T-helper 1 cell treated with Interleukin-12 subunit alpha and Interleukin-12 subunit beta and Interleukin-4 antibody, amounts not matched to agents 30 ng/mL and 1 ng/mL, for 36 hours (primary cell): Measurements from ENCODE around the gene HSP90AA1. TPM values are rescaled to one million over a fixed set of nuclear protein-coding genes. Genes with fewer than 3 reads are reported as not detected.
"Not testable (repeated sequence)": the region's sequence is repeated elsewhere in the genome, so short reads cannot be mapped to it uniquely, and the experiment has no call there.

Experiments
- intact Hi-C: fragments of 100-400 bp; cut with micrococcal nuclease; formaldehyde crosslinking; loops from one replicate; pipeline ENCODE4 v1.15.1; 2024
- total RNA-seq: library from RNA; stranded (reverse); gene quantifications from 2 replicates; pipeline ENCODE4 v1.2.3, GENCODE V29; 2022

HSP90AA1 gene
- total RNA-seq, 1 donor from 2014 or later, result 595 TPM

- intact Hi-C loops, result no loop called here
Observed at GRCh38 chr14:102095231-102095870, 8.5 kb upstream of the HSP90AA1 start.

- intact Hi-C loops, result no loop called here
Observed at GRCh38 chr14:102094101-102094500, 7.3 kb upstream of the HSP90AA1 start.

- intact Hi-C loops, result no loop called here
Observed at GRCh38 chr14:102092806-102093205, 6.0 kb upstream of the HSP90AA1 start.

GRCh38 chr14:102090713-102091112 is 3.9 kb upstream of the HSP90AA1 start:
- intact Hi-C loops, result no loop called here

DNA sequence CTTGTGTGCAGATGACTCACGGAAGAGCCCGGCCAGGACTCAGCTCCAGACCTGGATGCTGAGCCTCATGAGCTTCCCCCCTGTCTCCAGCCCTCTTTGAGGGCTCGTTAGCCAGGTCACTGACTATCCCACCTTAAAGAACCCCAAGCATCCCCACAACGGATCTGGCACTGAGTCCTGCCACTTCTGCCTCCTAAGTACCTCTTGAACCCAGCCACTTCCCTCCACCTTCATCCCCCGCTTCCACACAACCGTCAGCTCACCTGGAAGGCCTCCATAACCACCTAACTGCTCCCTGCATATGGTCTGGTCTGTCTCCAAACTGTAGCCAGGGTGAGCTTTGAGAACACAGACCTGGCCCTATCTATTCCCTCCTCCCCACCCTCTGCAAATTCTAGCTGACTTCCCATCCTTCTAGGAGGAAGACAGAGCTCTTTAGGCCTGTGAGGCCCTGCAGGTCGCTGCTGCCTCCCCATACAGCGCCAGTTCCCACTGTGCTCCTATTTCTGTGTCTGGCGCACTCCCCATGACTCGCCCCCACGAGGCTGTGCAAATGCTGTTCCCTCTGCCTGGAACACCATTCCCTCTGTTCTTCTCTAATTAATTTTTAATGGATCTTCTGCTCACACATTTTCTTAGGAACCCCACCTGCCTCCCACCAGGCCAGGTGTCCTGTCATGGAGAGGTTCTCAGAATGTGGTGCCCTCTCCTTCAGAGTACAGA is 2.9 kb upstream of the HSP90AA1 start:
- intact Hi-C loops, result loop anchor here (5.0 to 10.0 kb wide), 3 partner anchors 273 to 425 kb away; partner anchors contain the start of genes CINP and TECPR2

- intact Hi-C loops, result loop anchor here (1.0 to 10.0 kb wide), 4 partner anchors 8 to 427 kb away; partner anchors contain the start of genes CINP and TECPR2
Observed at GRCh38 chr14:102088012-102088792, 1.4 kb upstream of the HSP90AA1 start.

- intact Hi-C loops, result loop anchor here (1.0 to 10.0 kb wide), 13 partner anchors 9 to 1247 kb away; partner anchors contain the start of genes CINP, DYNC1H1, EIF5 and RCOR1
Observed at GRCh38 chr14:102087762-102088011, 843 bp upstream of the HSP90AA1 start.

GRCh38 chr14:102086709-102086971 is 204 bp downstream of the HSP90AA1 start:
- intact Hi-C loops, result loop anchor here (1.0 to 10.0 kb wide), 9 partner anchors 66 to 1248 kb away; partner anchors contain the start of genes CINP, EIF5, PPP2R5C and RCOR1

DNA sequence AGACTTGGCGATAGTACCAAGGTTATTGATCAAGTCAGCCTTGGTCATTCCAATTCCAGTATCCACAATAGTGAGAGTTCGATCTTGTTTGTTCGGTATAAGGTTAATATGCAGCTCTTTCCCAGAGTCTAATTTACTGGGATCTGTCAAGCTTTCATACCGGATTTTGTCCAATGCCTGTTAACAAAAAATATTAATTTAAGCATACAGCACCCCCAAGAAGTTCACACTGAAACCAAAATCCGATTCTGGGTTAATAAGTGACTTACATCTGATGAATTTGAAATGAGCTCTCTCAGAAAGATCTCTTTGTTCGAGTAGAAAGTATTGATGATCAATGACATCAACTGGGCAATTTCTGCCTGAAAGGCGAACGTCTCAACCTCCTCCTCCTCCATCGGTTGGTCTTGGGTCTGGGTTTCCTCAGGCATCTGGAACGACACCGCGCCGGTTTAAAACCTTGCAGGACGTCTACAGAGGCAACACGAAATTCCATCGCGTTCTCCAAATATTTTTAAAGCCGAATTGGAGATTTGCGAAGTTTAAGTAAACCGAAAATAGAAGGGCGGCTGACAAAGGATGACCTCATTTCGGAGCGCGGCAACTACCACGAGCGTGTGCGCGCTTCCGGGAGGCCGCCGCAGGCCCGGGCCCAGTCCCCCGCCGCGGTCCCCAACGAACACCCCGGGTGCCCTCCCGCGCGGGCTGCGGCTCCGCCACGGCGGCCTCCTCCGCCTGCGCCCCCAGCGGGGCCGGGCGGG is 716 bp downstream of the HSP90AA1 start:
- intact Hi-C loops, result loop anchor here (1.0 to 10.0 kb wide), 9 partner anchors 65 to 1249 kb away; partner anchors contain the start of genes CINP, EIF5, PPP2R5C and RCOR1

DNA sequence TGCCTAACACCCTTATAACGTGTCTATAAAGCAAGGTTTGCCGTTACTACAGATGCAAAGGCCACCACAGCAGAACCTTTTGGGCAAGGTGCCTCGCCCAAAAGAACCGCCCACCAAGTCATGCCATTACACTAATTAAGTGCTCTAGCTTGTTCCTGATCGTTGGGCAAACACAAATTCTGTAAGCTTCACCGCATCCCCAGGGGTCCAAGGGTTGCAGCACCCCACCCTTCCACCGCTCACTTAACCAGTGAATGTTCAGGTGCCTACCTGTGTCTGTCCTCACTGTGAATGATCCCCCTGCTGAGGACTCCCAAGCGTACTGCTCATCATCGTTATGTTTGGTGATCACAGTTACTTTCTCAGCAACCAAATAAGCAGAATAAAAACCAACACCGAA is 1.4 kb downstream of the HSP90AA1 start:
- intact Hi-C loops, result loop anchor here (5.0 to 10.0 kb wide), 3 partner anchors 277 to 429 kb away; partner anchors contain the start of genes CINP and TECPR2

DNA sequence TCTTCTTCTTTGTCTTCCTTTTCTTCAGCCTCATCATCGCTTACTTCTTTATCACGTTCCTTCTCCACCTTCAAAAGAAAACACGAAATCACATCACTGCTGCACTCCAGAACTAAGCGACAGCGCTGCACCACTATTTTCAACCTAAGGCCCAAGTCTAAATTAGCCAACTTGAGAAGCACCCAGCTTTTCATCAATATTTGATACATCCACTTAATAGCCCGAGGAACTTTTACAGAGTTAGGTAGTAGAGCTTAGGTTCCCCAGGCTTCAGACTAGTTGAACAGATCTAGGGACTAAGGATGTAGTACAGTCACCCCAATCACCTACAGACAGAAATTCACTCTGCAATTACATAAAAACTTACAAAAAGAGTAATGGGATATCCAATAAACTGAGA is 1.9 kb downstream of the HSP90AA1 start:
- intact Hi-C loops, result loop anchor here (5.0 to 10.0 kb wide), 3 partner anchors 277 to 430 kb away; partner anchors contain the start of genes CINP and TECPR2

DNA sequence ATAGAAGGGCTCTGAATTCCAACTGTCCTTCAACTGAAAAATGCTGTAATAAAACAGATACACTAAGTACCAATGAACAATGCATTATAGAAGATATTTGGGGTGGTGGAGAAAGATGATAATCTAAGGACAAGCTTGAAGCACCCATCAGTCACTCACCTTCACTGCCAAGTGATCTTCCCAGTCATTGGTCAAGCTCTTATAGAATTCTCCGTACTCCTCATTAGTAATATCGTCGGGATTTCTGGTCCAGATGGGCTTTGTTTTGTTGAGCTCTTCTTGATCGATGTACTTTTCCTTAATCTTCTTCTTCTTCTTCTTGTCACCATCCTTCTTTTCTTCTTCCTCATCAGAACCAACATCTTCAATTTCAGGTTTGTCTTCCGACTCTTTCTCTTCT is 2.3 kb downstream of the HSP90AA1 start:
- intact Hi-C loops, result loop anchor here (10.0 kb wide), 1 partner anchor 430 kb away; no protein-coding TSS in a partner anchor

DNA sequence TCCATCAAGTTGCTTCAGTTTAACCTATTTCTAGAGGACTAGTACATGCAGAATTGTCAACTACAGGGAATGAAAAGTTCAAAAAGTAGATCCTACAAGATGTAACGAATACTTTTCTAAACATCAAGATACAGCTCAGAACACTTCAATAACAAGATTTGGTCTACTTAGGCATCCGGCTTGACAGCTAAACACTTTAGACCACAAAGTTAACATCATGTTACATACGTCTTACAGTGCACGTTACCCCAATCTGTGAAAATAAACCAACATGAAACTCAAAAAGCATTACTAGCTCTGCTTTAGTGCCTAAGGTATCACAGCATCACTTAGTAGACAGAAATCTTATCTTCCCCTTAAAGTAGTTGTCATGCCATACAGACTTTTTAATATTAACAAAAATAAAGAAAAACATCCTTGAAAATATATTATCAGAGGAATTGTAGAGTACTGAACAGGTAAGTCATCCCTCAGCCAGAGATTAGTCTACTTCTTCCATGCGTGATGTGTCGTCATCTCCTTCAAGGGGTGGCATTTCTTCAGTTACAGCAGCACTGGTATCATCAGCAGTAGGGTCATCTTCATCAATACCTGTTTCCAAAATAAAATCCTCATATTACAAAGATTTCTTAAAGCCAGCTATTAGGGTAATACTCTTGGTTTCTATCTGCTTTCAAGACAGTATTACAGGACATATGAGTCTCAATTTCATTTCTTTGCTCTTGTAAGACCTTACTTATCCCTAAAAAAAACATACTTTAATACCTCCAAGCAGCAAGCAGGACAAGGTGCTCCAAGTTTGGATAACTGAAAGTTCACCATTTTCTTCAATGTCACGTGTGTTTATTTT is 5.4 kb downstream of the HSP90AA1 start:
- intact Hi-C loops, result loop anchor here (10.0 kb wide), 1 partner anchor 433 kb away; no protein-coding TSS in a partner anchor

GRCh38 chr14:102080183-102081080 is 6.4 kb downstream of the HSP90AA1 start:
- intact Hi-C loops, result loop anchor here (10.0 kb wide), 1 partner anchor 434 kb away; no protein-coding TSS in a partner anchor

DNA sequence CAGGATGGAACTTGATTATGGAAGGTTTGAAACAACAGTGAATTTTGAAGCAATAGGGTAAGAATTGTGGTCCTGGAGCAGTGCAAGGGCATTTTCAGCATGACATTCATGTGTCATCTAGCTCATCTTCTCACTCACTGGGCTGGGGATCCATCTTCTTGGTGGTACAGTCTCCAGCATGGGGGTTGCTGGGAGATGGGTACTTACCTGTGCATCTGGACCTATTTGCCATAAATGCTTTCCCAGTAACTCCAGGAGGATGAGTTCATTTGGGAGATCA is 7.2 kb downstream of the HSP90AA1 start:
- intact Hi-C loops, result no loop called here

DNA sequence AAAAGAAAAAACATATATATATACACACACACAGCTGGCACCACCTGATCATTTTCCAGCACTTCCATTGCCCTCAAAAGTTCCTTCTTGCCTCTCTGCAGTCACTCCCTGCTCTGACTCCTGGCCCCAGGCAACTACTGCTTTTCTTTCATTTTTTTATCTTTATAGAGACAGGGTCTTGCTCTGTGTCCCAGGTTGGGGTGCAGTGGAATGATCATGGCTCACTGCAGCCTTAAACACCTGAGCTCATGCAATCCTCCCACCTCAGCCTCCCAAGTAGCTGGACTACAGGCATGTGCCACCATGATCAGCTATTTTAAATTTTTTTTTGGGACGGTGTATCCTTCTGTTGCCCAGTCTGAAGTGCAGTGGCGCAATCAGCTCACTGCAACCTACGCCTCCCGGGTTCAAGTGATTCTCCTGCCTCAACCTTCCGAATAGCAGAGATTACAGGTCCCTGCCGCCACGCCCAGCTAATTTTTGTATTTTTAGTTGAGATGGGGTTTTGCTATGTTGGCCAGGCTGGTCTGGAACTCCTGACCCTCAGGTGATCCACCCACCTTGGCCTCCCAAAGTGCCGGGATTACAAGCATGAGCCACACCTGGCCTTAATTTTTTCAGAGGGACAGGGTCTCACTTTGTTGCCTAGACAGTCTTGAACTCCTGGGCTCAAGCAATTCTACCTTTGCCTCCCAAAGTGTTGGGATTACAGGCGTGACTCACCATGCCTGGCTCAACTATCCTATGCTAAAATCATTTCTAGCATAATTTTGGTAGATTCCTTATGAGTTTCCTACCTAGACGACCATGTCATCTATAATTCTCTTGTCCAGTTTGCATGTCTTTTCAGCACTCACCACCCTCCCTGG is 7.8 kb downstream of the HSP90AA1 start:
- intact Hi-C loops, result no loop called here

DNA sequence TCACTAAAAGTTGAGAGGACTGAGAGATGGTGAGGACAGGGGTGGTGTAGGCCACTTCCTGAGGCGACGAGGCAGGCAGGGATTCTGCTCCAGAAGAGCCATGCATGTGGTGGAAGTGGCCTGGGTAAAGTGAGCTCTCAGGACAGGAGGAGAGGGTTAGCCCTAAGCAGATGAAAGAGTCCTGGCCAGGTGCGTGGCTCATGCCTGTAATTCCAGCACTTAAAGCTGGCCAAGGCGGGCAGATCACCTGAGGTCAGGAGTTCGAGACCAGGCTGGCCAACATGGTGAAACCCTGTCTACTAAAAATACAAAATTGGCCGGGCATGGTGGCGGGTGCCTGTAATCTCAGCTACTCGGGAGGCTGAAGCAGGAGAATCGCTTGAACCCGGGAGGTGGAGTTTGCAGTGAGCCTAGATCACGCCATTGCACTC is 8.5 kb downstream of the HSP90AA1 start:
- intact Hi-C loops, result not testable (repeated sequence)

- intact Hi-C loops, result no loop called here
Observed at GRCh38 chr14:102077382-102077709, 9.5 kb downstream of the HSP90AA1 start.
